Hematopoietic multipotent progenitor cell treated with erythropoietin and hydrocortisone succinate and interleukin-3 and kit ligand, for 6 days (in vitro differentiated cells): Measurements from ENCODE around the gene RGS9BP.
"Not testable (repeated sequence)": the region's sequence is repeated elsewhere in the genome, so short reads cannot be mapped to it uniquely, and the experiment has no call there.

Experiments used
- DNase-seq: peaks from one replicate; pipeline ENCODE4 v3.0.0-alpha.2; 2015

RGS9BP gene

DNA sequence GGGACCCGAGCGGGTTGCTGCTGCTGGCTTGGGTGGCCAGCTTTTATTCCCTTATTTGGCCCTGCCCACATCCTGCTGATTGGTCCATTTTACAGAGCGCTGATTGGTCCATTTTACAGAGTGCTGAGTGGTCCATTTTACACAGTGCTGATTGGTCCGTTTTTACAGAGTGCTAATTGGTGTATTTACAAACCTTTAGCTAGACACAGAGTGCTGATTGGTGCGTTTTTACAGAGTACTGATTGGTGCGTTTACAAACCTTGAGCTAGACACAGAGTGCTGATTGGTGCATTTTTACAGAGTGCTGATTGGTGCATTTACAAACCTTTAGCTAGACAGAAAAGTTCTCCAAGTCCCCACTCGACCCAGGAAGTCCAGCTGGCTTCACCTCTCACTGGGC, 24.5 kb downstream of the RGS9BP start:
- not testable (repeated sequence) for DNase-seq

DNA sequence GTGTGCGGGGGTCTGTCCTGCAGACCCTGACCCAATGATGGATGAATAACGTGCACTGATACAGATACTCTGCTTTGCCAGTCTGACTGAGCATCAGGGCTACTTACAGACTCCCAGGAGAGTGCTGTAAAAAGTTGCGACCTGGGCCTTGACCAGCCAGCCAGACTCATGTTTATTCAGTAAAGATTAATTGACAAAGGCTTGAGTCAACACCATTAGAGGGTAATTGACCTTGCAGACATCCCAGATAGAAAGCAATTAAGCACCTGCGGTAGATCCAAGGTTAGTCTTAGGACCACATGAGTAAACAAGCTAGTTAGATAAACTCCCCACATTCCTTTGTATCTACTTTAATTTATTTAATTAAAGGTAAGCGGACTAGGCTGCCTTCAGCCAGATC, 26.4 kb downstream of the RGS9BP start:
- DNase-seq: no peak

DNA sequence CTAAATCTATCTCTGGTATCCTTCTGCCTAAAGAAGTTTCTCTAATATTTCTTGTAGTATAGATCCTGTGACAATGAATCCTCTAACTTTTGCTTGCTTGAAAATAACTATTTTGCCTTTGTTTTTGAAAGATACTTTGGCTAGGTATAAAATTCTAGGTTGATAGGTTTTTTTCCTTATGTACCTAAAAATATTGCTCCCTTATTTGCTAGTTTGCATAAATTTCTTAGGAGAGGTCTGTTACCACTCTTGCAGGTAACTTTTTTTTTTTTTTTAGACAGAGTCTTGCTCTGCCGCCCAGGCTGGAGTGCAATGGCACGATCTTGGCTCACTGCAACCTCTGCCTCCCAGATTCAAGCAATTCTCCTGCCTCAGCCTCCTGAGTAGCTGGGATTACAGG, 28.4 kb downstream of the RGS9BP start:
- DNase-seq: not testable (repeated sequence)

DNA sequence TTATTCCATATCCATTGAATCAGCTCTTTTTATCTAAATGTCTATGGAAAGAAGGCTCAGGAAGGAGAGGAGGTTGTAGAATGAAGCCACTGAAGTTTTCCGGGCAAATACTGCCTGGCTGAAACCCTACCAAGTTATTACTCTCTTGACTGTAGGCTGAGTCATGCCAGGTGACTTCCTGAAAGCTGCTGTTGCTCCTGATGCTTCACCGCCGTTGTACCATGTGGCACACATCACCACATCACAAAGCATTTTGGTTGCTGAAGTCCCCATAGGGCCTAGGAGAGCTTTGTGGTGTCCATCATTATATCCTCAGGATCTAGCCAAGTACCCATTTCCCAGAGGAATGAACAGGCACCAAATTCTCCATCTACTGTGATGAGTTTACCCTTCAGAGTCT, 32.8 kb downstream of the RGS9BP start:
- peak; percentile 61 for DNase-seq

DNA sequence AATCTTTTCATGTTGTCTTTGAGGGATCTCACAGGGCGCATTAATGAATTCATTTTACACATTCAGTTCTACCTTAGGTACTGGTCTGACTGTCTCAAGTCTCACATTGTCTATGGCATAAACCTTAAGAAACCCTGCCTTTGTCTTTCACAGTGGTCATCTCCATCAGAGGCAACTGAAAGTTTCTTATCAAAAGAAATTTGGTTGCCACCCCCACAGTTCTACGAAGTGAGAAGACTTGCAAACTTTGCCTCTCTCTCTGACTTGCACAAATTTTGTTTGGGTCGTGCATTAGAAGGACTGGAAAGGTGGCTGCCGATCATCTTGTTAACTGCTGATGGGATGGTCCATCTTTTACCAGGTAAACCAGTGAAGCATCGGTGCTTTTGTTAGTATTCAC, 33.4 kb downstream of the RGS9BP start:
- DNase-seq: peak; percentile 46

DNA sequence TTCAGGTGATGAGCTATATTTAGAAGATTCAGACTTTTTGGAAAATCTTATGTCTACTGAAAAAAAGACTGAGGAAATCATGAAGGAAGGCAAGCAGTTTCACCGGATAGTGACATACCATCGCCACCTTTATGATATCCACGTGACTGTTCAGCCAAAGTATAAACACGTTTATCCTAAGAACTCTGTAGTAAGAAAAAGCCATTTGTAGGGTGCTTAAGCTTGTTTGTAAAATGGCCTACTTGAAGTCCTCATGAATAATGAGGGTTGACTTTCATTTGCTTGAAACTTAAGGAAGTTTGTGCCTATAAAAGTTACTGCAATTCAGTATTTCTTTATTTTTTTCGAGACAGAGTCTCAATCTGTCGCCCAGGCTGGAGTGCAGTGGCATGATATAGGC, 36.1 kb downstream of the RGS9BP start:
- no peak for DNase-seq

DNA sequence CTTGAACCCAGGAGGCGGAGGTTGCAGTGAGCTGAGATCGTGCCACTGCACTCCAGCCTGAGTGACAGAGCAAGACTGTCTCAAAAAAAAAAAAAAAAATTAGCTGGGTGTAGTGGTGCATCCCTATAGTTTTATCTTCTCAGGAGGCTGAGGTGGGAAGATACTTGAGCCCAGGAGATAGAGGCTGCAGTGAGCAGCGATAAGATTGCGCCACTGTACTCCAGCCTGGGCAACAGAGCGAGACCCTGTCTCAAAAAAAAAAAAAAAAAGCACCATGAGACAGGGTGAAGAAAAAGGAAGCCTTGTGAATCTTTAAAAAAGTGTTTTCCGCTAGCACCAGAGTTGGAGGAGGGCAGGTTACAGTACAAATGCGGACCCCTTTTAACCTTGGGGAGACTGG, 40.6 kb downstream of the RGS9BP start:
- DNase-seq: not testable (repeated sequence)

DNA sequence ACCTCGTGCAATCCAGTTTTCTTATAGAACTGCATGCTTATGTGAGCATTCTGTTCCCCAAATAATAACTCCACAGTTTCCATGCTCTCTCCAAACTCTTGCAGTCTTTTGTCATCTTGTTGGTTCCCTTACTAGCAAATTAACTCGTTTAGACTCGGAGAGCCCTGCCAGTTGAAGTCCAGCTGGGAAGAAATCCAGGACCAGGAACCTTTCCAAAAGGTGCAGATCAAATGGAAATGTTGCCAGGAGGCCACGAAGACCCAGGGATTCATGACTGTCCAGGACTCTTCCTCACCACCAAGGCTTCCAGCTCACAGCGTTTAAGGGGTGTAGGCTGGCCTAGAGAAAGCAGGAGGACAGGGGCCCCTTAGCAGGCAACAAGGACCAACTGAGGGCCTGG, 41.8 kb downstream of the RGS9BP start:
- DNase-seq: no peak

DNA sequence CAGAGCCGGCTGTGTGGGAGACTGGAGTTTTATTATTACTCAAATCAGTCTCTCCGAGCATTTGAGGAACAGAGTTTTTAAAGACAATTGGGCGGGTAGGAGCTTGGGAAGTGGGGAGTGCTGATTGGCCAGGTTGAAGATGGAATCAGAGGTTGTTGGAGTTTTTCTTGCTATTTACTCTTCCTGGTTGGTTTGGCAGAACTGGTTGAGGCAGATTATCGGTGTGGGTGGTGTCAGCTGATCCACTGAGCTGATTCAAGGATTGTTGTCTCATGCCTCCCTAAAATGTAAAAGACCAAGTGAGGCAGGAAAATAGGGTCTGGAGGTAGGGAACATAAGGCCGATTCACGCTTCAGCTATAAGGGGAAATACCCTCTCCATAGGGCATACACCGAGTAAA, 42.6 kb downstream of the RGS9BP start:
- DNase-seq: peak; percentile 28

DNA sequence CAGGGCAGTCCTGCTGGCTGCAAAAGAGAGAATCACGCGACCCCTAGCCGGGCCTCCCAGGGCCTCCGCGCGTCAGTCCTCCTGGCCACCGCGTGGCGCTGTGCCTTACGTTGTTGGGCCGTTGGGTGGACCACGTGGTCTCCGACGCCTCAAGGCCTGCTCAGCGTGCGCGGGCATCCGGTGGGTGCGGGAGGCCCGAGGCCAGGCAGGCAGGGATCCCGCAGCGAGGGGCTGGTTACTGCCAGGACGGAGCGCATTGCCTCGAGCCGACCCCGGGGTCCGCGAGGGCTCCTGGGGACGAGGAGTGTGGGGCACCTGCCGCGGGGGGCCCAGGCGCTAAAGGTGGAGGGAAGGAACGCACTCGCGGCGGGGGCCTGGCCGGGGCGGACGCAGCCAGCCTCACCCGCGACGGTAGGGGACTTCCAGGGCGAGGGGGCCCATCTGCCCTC, 44.0 kb downstream of the RGS9BP start, which contains the start of gene TDRD12:
TSS of gene TDRD12 (plus strand) at position 157 of the 449 bp plus-strand sequence. CDS start 306 bp downstream, outside the sequence.
- DNase-seq: no peak

DNA sequence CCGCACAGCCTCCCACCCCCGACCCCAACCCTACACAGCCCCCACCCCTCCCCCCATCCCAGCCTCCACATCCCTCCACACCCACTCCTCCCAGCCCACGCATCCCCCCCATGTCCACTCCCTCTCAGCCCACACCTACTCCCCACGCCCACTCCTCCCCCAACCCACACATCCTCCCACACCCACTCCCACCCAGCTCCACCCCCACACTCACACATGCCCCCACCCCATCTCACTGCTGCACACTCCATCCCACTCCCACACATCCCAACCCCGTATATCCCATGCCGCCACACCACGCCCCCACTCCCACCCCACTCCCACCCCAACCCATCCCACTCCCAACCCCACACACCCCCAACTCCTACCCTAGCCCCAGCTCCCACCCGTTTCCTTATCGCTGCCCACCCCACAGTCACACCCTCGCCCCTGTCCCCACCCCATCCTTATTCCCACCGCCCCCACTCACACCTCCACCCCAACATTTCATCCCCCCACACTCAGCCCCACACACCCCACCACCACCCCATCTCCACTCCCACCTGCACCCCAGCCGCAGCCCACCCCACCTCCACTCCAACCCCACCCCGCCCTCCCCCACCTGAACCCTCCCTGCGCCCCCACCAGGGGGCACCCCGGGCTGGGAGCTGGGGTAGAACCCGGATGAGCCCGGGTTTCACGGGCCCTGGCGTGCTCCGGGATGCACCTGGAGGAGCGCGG, 44.7 kb downstream of the RGS9BP start:
- no peak for DNase-seq

DNA sequence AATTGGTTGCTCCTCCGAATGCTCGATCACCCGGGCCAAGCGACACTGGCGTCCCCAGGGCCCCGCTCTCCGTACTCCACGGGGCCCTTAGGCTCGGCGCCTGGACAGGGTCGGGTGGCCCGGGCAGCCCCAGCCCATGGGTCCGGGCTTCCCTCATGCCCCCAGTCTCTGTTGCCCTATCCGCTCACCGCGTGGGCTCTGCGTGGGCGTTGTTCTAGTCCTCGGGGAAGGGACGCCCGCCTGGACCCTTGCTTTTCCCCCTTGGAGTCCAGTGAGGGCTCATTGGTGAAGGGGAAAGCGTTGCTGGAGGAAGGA, 45.2 kb downstream of the RGS9BP start:
- DNase-seq: no peak
